HG03460 (cell line): ENCODE results near the gene KCNQ1.

Experiments used
- ATAC-seq: cut with Tn5 transposase; IDR thresholded peaks from one replicate; pipeline ENCODE4 v1.9.1; 2021; ENCODE audit not compliant: unreplicated experiment

The KCNQ1 gene

GRCh38 chr11:2424811-2425495, 19.9 kb upstream of the KCNQ1 start:
- ATAC-seq: no peak

GRCh38 chr11:2425506-2425905, 19.3 kb upstream of the KCNQ1 start:
- no peak for ATAC-seq

GRCh38 chr11:2426221-2426620, 18.6 kb upstream of the KCNQ1 start:
- no peak for ATAC-seq

- ATAC-seq: no peak
Observed at GRCh38 chr11:2426826-2427521, 17.8 kb upstream of the KCNQ1 start.

GRCh38 chr11:2427721-2428321, 17.0 kb upstream of the KCNQ1 start:
- no peak for ATAC-seq

DNA sequence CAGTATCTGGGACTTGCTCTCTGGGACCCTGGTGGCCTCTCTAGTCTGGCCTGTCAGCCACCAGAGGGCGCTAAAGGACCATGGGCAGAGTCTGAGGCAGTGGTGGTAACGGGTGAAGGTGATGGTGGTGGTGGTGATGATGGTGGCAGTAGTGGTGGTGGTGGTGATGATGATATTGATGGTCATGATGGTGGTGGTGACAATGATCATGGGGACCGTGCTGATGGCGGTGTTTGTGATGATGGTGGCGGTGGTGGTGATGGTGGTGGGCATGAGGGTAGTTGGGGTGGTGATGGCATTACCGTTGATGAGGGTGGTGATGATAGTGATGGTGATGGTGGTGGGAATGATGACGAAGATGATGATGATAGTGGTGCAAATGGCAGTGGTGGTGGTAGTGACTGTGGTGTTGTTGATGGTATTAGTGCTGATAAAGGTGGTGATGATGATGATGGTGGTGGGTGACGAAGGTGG, 16.4 kb upstream of the KCNQ1 start:
- no peak for ATAC-seq

DNA sequence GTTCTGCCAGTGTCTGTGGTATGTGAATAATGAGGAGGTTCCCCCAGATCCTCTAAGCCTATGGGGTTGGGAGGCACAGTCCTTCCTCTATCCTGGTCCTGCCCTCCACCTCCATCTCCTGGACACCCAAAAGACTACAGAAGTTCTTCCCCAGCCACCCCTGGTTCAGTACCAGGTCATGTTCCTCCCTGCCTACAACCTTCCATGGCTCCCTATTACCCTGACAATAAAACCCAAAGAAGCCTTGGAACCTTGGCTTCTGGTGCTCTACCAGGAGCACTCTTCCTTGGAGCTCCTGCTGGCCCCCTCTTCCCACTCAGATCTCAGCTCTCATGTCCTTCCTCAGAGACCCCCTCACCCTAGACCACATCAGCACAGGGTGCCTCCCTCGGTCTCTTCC, 13.4 kb upstream of the KCNQ1 start:
- ATAC-seq: no peak

GRCh38 chr11:2432171-2432621, 12.6 kb upstream of the KCNQ1 start:
- ATAC-seq: no peak

DNA sequence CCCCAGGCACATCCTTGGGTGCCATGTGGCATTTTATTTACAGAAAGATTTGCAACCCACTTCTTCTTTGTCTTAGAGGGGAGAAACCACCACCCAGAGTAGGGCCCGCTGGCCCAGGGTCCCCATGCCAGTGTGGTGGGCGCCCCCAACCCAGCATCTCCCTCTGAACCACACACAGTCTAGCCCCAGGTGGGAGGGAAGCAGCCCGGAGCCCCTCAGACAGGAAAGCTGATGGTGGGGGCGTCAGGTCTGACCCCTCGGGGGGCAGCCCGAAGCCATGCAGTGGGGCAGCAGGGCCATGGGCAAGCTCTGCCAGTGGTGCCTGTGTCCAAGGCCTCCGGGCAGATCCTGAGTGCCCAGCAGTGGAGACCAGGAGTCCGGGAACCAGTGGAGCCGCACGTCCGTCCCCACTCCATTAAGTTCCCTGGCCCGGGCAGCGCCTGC, 12.2 kb upstream of the KCNQ1 start:
- no peak for ATAC-seq

- no peak for ATAC-seq
Observed at GRCh38 chr11:2433106-2433925, 11.5 kb upstream of the KCNQ1 start.

DNA sequence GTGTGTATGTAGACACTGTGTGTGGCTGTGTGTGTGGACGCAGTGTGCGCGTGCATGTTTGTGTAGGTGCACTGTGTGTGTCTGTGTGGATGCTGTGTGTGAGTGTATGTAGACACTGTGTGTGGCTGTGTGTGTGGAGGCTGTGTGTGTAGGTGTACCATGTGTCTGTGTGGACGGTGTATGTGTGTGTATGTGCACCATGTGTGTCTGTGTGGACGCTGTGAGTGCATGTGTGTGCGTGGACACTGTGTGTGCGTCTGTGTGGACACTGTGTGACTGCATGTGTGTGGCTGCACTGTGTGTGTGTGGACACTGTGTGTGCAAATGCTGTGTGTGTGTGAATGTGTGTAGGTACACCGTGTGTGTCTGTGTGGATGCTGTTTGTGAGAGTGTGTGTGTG, 10.8 kb upstream of the KCNQ1 start:
- ATAC-seq: no peak

GRCh38 chr11:2434506-2435255, 10.1 kb upstream of the KCNQ1 start:
- no peak for ATAC-seq

DNA sequence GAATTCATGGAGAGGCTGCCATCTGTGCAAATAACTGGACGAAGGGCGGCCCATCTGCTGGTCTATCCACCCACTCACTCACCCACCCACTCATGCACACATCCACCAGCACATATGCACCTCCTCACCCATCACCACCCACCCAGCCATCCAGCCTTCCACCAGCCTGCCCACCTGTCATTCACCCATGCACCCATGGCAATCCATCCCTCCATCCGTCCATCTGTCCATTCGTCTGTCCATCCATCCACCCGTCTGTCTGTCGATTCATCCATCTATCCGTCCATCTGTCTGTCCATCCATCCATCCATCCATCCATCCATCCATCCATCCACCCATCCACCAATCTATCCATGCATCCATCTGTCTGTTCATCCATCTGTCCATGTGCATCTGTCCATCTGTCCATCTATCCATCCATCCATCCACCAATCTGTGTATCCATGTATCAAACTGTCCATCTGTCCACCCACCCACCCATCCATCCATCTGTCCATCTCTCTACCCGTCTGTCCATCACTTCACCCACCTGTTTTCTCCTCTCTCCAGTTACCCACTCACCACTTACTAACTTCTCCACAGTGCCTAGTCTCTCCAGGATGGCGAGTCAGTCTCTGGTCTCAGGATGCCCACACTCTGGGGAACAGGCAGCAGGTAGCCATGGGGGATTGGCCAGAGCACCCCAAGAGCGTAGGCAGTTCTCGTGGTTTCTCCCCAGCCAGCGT, 9.4 kb upstream of the KCNQ1 start:
- no peak for ATAC-seq

GRCh38 chr11:2436013-2436520, 8.7 kb upstream of the KCNQ1 start:
- ATAC-seq: no peak

- ATAC-seq: no peak
Observed at GRCh38 chr11:2436521-2437031, 8.2 kb upstream of the KCNQ1 start.

- no peak for ATAC-seq
Observed at GRCh38 chr11:2437516-2437915, 7.3 kb upstream of the KCNQ1 start.

GRCh38 chr11:2439820-2440219, 5.0 kb upstream of the KCNQ1 start:
- ATAC-seq: no peak

DNA sequence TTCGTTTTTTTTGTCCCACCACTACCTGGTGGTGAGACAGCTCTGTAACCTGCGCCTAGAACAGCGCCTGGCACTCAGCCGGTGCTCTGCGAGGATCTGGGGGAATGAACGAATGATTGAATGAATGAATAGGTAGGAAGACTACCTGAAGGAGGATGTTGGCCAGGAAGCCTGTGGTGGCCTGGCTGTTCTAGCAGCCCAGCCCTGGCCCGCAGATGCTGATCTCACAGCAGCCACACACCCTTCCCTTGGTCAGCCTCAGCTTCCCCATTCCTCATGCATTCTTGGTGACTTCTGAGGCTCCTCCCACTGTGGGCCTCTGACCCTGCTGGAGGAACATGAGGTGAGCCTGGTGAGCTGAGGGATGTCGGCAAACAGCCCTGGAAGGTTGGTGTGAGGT, 4.2 kb upstream of the KCNQ1 start:
- ATAC-seq: no peak

GRCh38 chr11:2441171-2441570, 3.6 kb upstream of the KCNQ1 start:
- no peak for ATAC-seq
